ENCODE measurements around the gene TRMO. TPM values are rescaled to one million over a fixed set of nuclear protein-coding genes. Genes with fewer than 3 reads are reported as not detected.

TRMO gene
- total RNA-seq, 1 donor from 2014 or later = 8.6 TPM

GRCh38 chr9:97858393-97858713, 63.9 kb downstream of the TRMO start:
- no peak for ATAC-seq

- no peak for ATAC-seq
These were observed 64.5 kb downstream of the TRMO start for GRCh38 chr9:97857606-97858392.

- ATAC-seq = no peak
These were observed 65.3 kb downstream of the TRMO start for GRCh38 chr9:97856857-97857605.

GRCh38 chr9:97855899-97856298, 66.4 kb downstream of the TRMO start:
- no peak for ATAC-seq

- no peak for ATAC-seq
These were observed 66.8 kb downstream of the TRMO start for GRCh38 chr9:97855486-97855875.

- no peak for ATAC-seq
These were observed 67.4 kb downstream of the TRMO start for GRCh38 chr9:97854696-97855485.

Other genes with a start within 250 kb of the TRMO start
- gene XPA, start 225.2 kb downstream of the TRMO start, total RNA-seq = 6.3 TPM
- 7.6 TPM for gene FOXE1, start 69.3 kb downstream of the TRMO start, total RNA-seq
- not detected for gene HEMGN, start 15.7 kb upstream of the TRMO start, total RNA-seq
- gene ANP32B, start 60.8 kb upstream of the TRMO start, total RNA-seq = 102 TPM
- 35.6 TPM for gene NANS, start 134.2 kb upstream of the TRMO start, total RNA-seq
- 31.0 TPM for gene TRIM14, start 196.7 kb upstream of the TRMO start, total RNA-seq